ENCODE results near the gene FRMD8.

The FRMD8 gene

GRCh38 chr11:65392186-65392829, 5.9 kb downstream of the FRMD8 start:
- Histone ChIP-seq H3K4me3 (ENCODE audit: insufficient read depth, low read depth, low read length, poor library complexity, severe bottlenecking) (no peak overlapping the region), H3K4me1 (ENCODE audit: control insufficient read depth, insufficient read depth, low read length, poor library complexity, severe bottlenecking) (peaks cover 32% of the 10 kb centered on the region), H3K9me3 (ENCODE audit: control insufficient read depth, low read length) (no peaks in the 10 kb centered on the region), H3K27ac (ENCODE audit: insufficient read depth, low read length, poor library complexity, severe bottlenecking) (no peak overlapping the region), H3K27me3 (replicated peaks; ENCODE audit: control insufficient read depth, insufficient read depth, low read length, poor library complexity, severe bottlenecking) (no peaks in the 10 kb centered on the region), H3K36me3 (ENCODE audit: control insufficient read depth, insufficient read depth, low read length) (peaks cover 36% of the 10 kb centered on the region)
- DNase-seq = no peak

GRCh38 chr11:65392899-65393298, 6.5 kb downstream of the FRMD8 start:
- H3K36me3 ChIP-seq (ENCODE audit: control insufficient read depth, insufficient read depth, low read length) = peaks cover 38% of the 10 kb centered on the region
- DNase-seq = no peak
- H3K4me3 ChIP-seq (ENCODE audit: insufficient read depth, low read depth, low read length, poor library complexity, severe bottlenecking) = no peak overlapping the region
- no peak overlapping the region for H3K27ac ChIP-seq (ENCODE audit: insufficient read depth, low read length, poor library complexity, severe bottlenecking)
- no peaks in the 10 kb centered on the region for H3K9me3 ChIP-seq (ENCODE audit: control insufficient read depth, low read length)
- peaks cover 26% of the 10 kb centered on the region for H3K4me1 ChIP-seq (ENCODE audit: control insufficient read depth, insufficient read depth, low read length, poor library complexity, severe bottlenecking)
- H3K27me3 ChIP-seq (replicated peaks; ENCODE audit: control insufficient read depth, insufficient read depth, low read length, poor library complexity, severe bottlenecking) = no peaks in the 10 kb centered on the region

- no peak overlapping the region for H3K27ac ChIP-seq (ENCODE audit: insufficient read depth, low read length, poor library complexity, severe bottlenecking)
- peaks cover 44% of the 10 kb centered on the region for H3K36me3 ChIP-seq (ENCODE audit: control insufficient read depth, insufficient read depth, low read length)
- no peak for DNase-seq
These were observed 7.2 kb downstream of the FRMD8 start for GRCh38 chr11:65393513-65394079.

GRCh38 chr11:65394125-65394536, 7.7 kb downstream of the FRMD8 start:
- Histone ChIP-seq H3K9me3 (ENCODE audit: control insufficient read depth, low read length) (no peaks in the 10 kb centered on the region), H3K27me3 (replicated peaks; ENCODE audit: control insufficient read depth, insufficient read depth, low read length, poor library complexity, severe bottlenecking) (no peaks in the 10 kb centered on the region), H3K4me3 (ENCODE audit: insufficient read depth, low read depth, low read length, poor library complexity, severe bottlenecking) (no peak overlapping the region), H3K36me3 (ENCODE audit: control insufficient read depth, insufficient read depth, low read length) (peaks cover 45% of the 10 kb centered on the region), H3K27ac (ENCODE audit: insufficient read depth, low read length, poor library complexity, severe bottlenecking) (no peak overlapping the region), H3K4me1 (ENCODE audit: control insufficient read depth, insufficient read depth, low read length, poor library complexity, severe bottlenecking) (peaks cover 15% of the 10 kb centered on the region)
- DNase-seq = no peak

More at GRCh38 chr11:65393513-65394079, 7.2 kb downstream of the FRMD8 start:
- no peaks in the 10 kb centered on the region for H3K9me3 ChIP-seq (ENCODE audit: control insufficient read depth, low read length)
- no peaks in the 10 kb centered on the region for H3K27me3 ChIP-seq (replicated peaks; ENCODE audit: control insufficient read depth, insufficient read depth, low read length, poor library complexity, severe bottlenecking)
- H3K4me3 ChIP-seq (ENCODE audit: insufficient read depth, low read depth, low read length, poor library complexity, severe bottlenecking) = no peak overlapping the region
- H3K4me1 ChIP-seq (ENCODE audit: control insufficient read depth, insufficient read depth, low read length, poor library complexity, severe bottlenecking) = peaks cover 19% of the 10 kb centered on the region

GRCh38 chr11:65395961-65396530, 9.6 kb downstream of the FRMD8 start:
- H3K36me3 ChIP-seq (ENCODE audit: control insufficient read depth, insufficient read depth, low read length) = peaks cover 57% of the 10 kb centered on the region
- DNase-seq = no peak
- H3K27ac ChIP-seq (ENCODE audit: insufficient read depth, low read length, poor library complexity, severe bottlenecking) = no peak overlapping the region
- no peaks in the 10 kb centered on the region for H3K27me3 ChIP-seq (replicated peaks; ENCODE audit: control insufficient read depth, insufficient read depth, low read length, poor library complexity, severe bottlenecking)
- no peak overlapping the region for H3K4me3 ChIP-seq (ENCODE audit: insufficient read depth, low read depth, low read length, poor library complexity, severe bottlenecking)
- no peaks in the 10 kb centered on the region for H3K4me1 ChIP-seq (ENCODE audit: control insufficient read depth, insufficient read depth, low read length, poor library complexity, severe bottlenecking)
- no peaks in the 10 kb centered on the region for H3K9me3 ChIP-seq (ENCODE audit: control insufficient read depth, low read length)

GRCh38 chr11:65396769-65397745, 10.6 kb downstream of the FRMD8 start:
- DNase-seq = no peak
- no peak overlapping the region for H3K27ac ChIP-seq (ENCODE audit: insufficient read depth, low read length, poor library complexity, severe bottlenecking)
- no peaks in the 10 kb centered on the region for H3K9me3 ChIP-seq (ENCODE audit: control insufficient read depth, low read length)
- H3K4me1 ChIP-seq (ENCODE audit: control insufficient read depth, insufficient read depth, low read length, poor library complexity, severe bottlenecking) = no peaks in the 10 kb centered on the region
- no peak overlapping the region for H3K4me3 ChIP-seq (ENCODE audit: insufficient read depth, low read depth, low read length, poor library complexity, severe bottlenecking)
- no peaks in the 10 kb centered on the region for H3K27me3 ChIP-seq (replicated peaks; ENCODE audit: control insufficient read depth, insufficient read depth, low read length, poor library complexity, severe bottlenecking)
- H3K36me3 ChIP-seq (ENCODE audit: control insufficient read depth, insufficient read depth, low read length) = peaks cover 55% of the 10 kb centered on the region

GRCh38 chr11:65398362-65398910, 12.0 kb downstream of the FRMD8 start:
- Histone ChIP-seq H3K36me3 (ENCODE audit: control insufficient read depth, insufficient read depth, low read length) (peaks cover 55% of the 10 kb centered on the region), H3K4me1 (ENCODE audit: control insufficient read depth, insufficient read depth, low read length, poor library complexity, severe bottlenecking) (no peaks in the 10 kb centered on the region), H3K4me3 (ENCODE audit: insufficient read depth, low read depth, low read length, poor library complexity, severe bottlenecking) (no peak overlapping the region), H3K9me3 (ENCODE audit: control insufficient read depth, low read length) (no peaks in the 10 kb centered on the region), H3K27ac (ENCODE audit: insufficient read depth, low read length, poor library complexity, severe bottlenecking) (no peak overlapping the region), H3K27me3 (replicated peaks; ENCODE audit: control insufficient read depth, insufficient read depth, low read length, poor library complexity, severe bottlenecking) (no peaks in the 10 kb centered on the region)
- DNase-seq = no peak

GRCh38 chr11:65399249-65399648, 12.8 kb downstream of the FRMD8 start:
- H3K36me3 ChIP-seq (ENCODE audit: control insufficient read depth, insufficient read depth, low read length) = peaks cover 52% of the 10 kb centered on the region
- no peaks in the 10 kb centered on the region for H3K4me1 ChIP-seq (ENCODE audit: control insufficient read depth, insufficient read depth, low read length, poor library complexity, severe bottlenecking)
- H3K27me3 ChIP-seq (replicated peaks; ENCODE audit: control insufficient read depth, insufficient read depth, low read length, poor library complexity, severe bottlenecking) = no peaks in the 10 kb centered on the region
- no peak for DNase-seq
- no peak overlapping the region for H3K27ac ChIP-seq (ENCODE audit: insufficient read depth, low read length, poor library complexity, severe bottlenecking)
- H3K4me3 ChIP-seq (ENCODE audit: insufficient read depth, low read depth, low read length, poor library complexity, severe bottlenecking) = no peak overlapping the region
- no peaks in the 10 kb centered on the region for H3K9me3 ChIP-seq (ENCODE audit: control insufficient read depth, low read length)

- Histone ChIP-seq H3K9me3 (ENCODE audit: control insufficient read depth, low read length) (no peaks in the 10 kb centered on the region), H3K36me3 (ENCODE audit: control insufficient read depth, insufficient read depth, low read length) (peaks cover 52% of the 10 kb centered on the region), H3K4me1 (ENCODE audit: control insufficient read depth, insufficient read depth, low read length, poor library complexity, severe bottlenecking) (no peaks in the 10 kb centered on the region), H3K27me3 (replicated peaks; ENCODE audit: control insufficient read depth, insufficient read depth, low read length, poor library complexity, severe bottlenecking) (no peaks in the 10 kb centered on the region), H3K4me3 (ENCODE audit: insufficient read depth, low read depth, low read length, poor library complexity, severe bottlenecking) (no peak overlapping the region), H3K27ac (ENCODE audit: insufficient read depth, low read length, poor library complexity, severe bottlenecking) (no peak overlapping the region)
- no peak for DNase-seq
These were observed 13.4 kb downstream of the FRMD8 start for GRCh38 chr11:65399845-65400244.

Measured in effector memory CD4-positive, alpha-beta T cell (primary cell).